ENCODE measurements around the gene OBP2A.

DNA sequence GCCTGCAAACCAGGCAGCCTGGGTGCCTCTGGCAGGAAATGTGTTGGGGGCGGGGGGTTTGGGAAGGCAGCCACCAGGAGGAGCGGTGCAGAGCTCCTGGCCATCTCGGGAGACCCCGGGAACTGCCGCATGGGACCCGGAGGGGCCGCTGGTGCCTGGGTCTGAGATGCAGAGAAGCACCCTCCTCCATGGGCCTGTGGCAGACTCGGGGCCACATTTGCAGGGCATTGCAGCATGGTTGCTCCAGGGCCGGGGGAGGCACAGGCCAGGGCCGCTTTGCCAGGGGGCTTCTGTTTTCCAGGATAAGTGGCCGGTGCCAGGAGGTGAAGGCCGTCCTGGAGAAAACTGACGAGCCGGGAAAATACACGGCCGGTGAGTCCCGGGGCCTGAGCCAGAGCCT, 23.0 kb upstream of the OBP2A start:
- TF ChIP-seq EP300 (IDR thresholded peaks at IDR 0.05) (no peak), POLR2A (IDR thresholded peaks at IDR 0.05) (no peak)
- TF ChIP-seq, protein P1, sequence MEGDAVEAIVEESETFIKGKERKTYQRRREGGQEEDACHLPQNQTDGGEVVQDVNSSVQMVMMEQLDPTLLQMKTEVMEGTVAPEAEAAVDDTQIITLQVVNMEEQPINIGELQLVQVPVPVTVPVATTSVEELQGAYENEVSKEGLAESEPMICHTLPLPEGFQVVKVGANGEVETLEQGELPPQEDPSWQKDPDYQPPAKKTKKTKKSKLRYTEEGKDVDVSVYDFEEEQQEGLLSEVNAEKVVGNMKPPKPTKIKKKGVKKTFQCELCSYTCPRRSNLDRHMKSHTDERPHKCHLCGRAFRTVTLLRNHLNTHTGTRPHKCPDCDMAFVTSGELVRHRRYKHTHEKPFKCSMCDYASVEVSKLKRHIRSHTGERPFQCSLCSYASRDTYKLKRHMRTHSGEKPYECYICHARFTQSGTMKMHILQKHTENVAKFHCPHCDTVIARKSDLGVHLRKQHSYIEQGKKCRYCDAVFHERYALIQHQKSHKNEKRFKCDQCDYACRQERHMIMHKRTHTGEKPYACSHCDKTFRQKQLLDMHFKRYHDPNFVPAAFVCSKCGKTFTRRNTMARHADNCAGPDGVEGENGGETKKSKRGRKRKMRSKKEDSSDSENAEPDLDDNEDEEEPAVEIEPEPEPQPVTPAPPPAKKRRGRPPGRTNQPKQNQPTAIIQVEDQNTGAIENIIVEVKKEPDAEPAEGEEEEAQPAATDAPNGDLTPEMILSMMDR (IDR thresholded peaks at IDR 0.05): no peak

Measured in tibial nerve (tissue), 4 donors.